Raji (cell line): ENCODE data around the gene HPN.

Source experiments
- POLR2A ChIP-seq: IDR thresholded peaks from 2 replicates; pipeline ENCODE4 v1.6.1; 2011; ENCODE audit warnings: low read depth, low read length, control low read depth; ENCODE audit not compliant: insufficient read depth

The HPN gene

GRCh38 chr19:35034588-35035382 lies 6.7 kb upstream of the HPN start:
- no peak for TF ChIP-seq POLR2A

- no peak for TF ChIP-seq POLR2A
Measured at GRCh38 chr19:35037716-35038622, 3.6 kb upstream of the HPN start.

GRCh38 chr19:35038623-35039512 lies 2.7 kb upstream of the HPN start:
- TF ChIP-seq POLR2A = no peak

GRCh38 chr19:35039881-35040825 lies 1.4 kb upstream of the HPN start:
- TF ChIP-seq POLR2A = no peak

GRCh38 chr19:35040826-35041547 lies 534 bp upstream of the HPN start:
- TF ChIP-seq POLR2A = no peak

GRCh38 chr19:35042056-35042730 lies 672 bp downstream of the HPN start:
- TF ChIP-seq POLR2A = no peak

GRCh38 chr19:35042954-35043604 lies 1.6 kb downstream of the HPN start:
- TF ChIP-seq POLR2A = no peak

GRCh38 chr19:35043906-35044305 lies 2.4 kb downstream of the HPN start:
- no peak for TF ChIP-seq POLR2A

- TF ChIP-seq POLR2A = no peak
Measured at GRCh38 chr19:35044317-35045117, 3.0 kb downstream of the HPN start.

- no peak for TF ChIP-seq POLR2A
Measured at GRCh38 chr19:35045667-35046300, 4.3 kb downstream of the HPN start.

GRCh38 chr19:35046461-35046860 lies 4.9 kb downstream of the HPN start:
- TF ChIP-seq POLR2A = no peak
